ENCODE data around the gene CCDC83. TPM values are rescaled to one million over a fixed set of nuclear protein-coding genes. Genes with fewer than 3 reads are reported as not detected.

The CCDC83 gene
- total RNA-seq, 1 donor from 2014 or later: not detected

DNA sequence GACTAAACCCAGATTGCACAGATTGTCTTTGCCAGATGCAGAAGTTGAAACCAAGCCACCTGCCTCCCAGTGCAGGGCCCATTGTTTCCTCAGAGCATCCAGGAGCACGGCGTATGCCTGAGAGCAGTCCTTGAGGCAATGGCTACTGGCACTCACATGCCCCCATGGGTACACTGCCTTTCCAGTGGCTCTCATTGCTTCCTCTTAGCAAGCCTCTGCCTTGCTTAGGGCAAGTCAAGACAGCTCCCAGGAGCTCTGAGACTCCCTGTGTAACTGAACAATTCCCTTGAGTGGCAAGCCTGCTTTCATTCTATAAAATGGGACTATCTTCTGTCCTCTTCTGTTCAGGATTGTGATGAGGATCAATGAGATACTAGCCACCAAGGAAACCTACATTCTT, 48.3 kb upstream of the CCDC83 start:
- TF ChIP-seq EZH2 (IDR thresholded peaks at IDR 0.05) (no peak), EZH2phosphoT487 (IDR thresholded peaks at IDR 0.05) (no peak), CTCF (IDR thresholded peaks at IDR 0.05) (no peak)
- Histone ChIP-seq H3K27ac (no peak overlapping the region), H3K9ac (no peak overlapping the region), H3K4me1 (peaks cover 5% of the 10 kb centered on the region), H3F3A (ENCODE audit: low read depth) (peaks cover 12% of the 10 kb centered on the region), H3K4me3 (no peak overlapping the region), H3K36me3 (no peaks in the 10 kb centered on the region), H3K4me2 (no peak overlapping the region), H3K79me2 (ENCODE audit: low read depth) (no peaks in the 10 kb centered on the region), H2AFZ (replicated peaks) (peak overlapping the region; percentile 55), H4K20me1 (ENCODE audit: low read depth) (no peaks in the 10 kb centered on the region), H3K9me3 (ENCODE audit: low read depth) (no peaks in the 10 kb centered on the region), H3K27me3 (peaks cover 27% of the 10 kb centered on the region)
- DNase-seq (ENCODE audit: low spot score): no peak
- Mint-ChIP-seq H3K4me3 (no peak overlapping the region), H3K27me3 (ENCODE audit: insufficient read depth, low read depth) (peaks cover 11% of the 10 kb centered on the region), H3K27ac (no peak overlapping the region), H3K4me1 (peaks cover 18% of the 10 kb centered on the region), H3K36me3 (no peaks in the 10 kb centered on the region), H3K9me3 (no peaks in the 10 kb centered on the region)

GRCh38 chr11:85809191-85809590, 46.0 kb upstream of the CCDC83 start:
- Histone ChIP-seq H3K36me3 (no peaks in the 10 kb centered on the region), H3K4me1 (peaks cover 5% of the 10 kb centered on the region), H3K9me3 (ENCODE audit: low read depth) (no peaks in the 10 kb centered on the region), H3K4me3 (no peak overlapping the region), H3K79me2 (ENCODE audit: low read depth) (no peaks in the 10 kb centered on the region), H4K20me1 (ENCODE audit: low read depth) (no peaks in the 10 kb centered on the region), H3K27ac (no peak overlapping the region), H3K9ac (no peak overlapping the region), H2AFZ (replicated peaks) (no peak overlapping the region), H3K4me2 (no peak overlapping the region), H3K27me3 (peaks cover 41% of the 10 kb centered on the region), H3F3A (ENCODE audit: low read depth) (peaks cover 12% of the 10 kb centered on the region)
- Mint-ChIP-seq H3K4me1 (peaks cover 18% of the 10 kb centered on the region), H3K36me3 (no peaks in the 10 kb centered on the region), H3K4me3 (no peak overlapping the region), H3K27me3 (ENCODE audit: insufficient read depth, low read depth) (peaks cover 14% of the 10 kb centered on the region), H3K27ac (no peak overlapping the region), H3K9me3 (no peaks in the 10 kb centered on the region)
- no peak for DNase-seq (ENCODE audit: low spot score)
- TF ChIP-seq EZH2phosphoT487 (IDR thresholded peaks at IDR 0.05): no peak
- no peak for TF ChIP-seq CTCF (IDR thresholded peaks at IDR 0.05)
- TF ChIP-seq EZH2 (IDR thresholded peaks at IDR 0.05): no peak

- no peak for TF ChIP-seq EZH2phosphoT487 (IDR thresholded peaks at IDR 0.05)
- TF ChIP-seq CTCF (IDR thresholded peaks at IDR 0.05): peak; percentile 28
- no peaks in the 10 kb centered on the region for H3K36me3 ChIP-seq
- H4K20me1 ChIP-seq (ENCODE audit: low read depth): no peaks in the 10 kb centered on the region
- H3K9me3 Mint-ChIP-seq: no peaks in the 10 kb centered on the region
- peaks cover 41% of the 10 kb centered on the region for H3K27me3 ChIP-seq
- H3K79me2 ChIP-seq (ENCODE audit: low read depth): no peaks in the 10 kb centered on the region
- no peaks in the 10 kb centered on the region for H3K9me3 ChIP-seq (ENCODE audit: low read depth)
- no peak overlapping the region for H3K27ac Mint-ChIP-seq
- peaks cover 12% of the 10 kb centered on the region for H3F3A ChIP-seq (ENCODE audit: low read depth)
- H3K4me1 Mint-ChIP-seq: peaks cover 18% of the 10 kb centered on the region
- no peak overlapping the region for H3K9ac ChIP-seq
- peak overlapping the region; percentile 87 for H3K4me2 ChIP-seq
- peaks cover 14% of the 10 kb centered on the region for H3K27me3 Mint-ChIP-seq (ENCODE audit: insufficient read depth, low read depth)
- peak overlapping the region; percentile 55 for H3K4me3 ChIP-seq
- no peak overlapping the region for H3K27ac ChIP-seq
- no peaks in the 10 kb centered on the region for H3K36me3 Mint-ChIP-seq
- peak overlapping the region; percentile 84 for H3K4me3 Mint-ChIP-seq
- peaks cover 5% of the 10 kb centered on the region for H3K4me1 ChIP-seq
- no peak overlapping the region for H2AFZ ChIP-seq (replicated peaks)
- peak; percentile 52 for DNase-seq (ENCODE audit: low spot score)
Observed at GRCh38 chr11:85809863-85810262, 45.3 kb upstream of the CCDC83 start.

Measured in neural progenitor cell (in vitro differentiated cells).